SKM-1 treated with dmso at 0.1 percent for 144 hours (cell line): Measurements from ENCODE around the gene PLEKHA5.

Experiments
- DNase-seq: peaks from one replicate; lab custom pipeline; 2025; ENCODE audit not compliant: unreplicated experiment; lab: John Stamatoyannopoulos, UW

PLEKHA5 gene

DNA sequence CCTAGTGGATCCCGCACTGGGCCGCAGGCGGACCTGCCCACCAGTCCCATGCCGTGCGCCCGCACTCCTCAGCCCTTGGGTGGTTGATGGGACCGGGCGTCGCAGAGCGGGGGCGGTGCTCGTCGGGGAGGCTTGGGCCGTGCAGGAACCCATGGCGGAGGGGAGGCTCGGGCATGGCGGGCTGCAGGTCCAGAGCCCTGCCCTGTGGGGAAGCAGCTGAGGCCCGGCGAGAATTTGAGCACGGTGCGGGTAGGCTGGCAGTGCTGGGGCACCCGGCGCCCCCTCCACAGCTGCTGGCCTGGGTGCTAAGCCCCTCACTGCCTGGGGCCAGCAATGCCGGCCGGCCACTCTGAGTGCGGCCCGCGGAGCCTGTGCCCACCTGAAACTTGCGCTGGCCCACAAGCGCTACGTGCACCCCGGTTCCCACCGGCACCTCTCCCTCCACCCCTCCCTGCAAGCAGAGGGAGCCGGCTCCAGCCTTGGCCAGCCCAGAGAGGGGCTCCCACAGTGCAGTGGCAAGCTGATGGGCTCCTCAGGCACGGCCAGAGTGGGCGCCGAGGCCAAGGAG, 100.8 kb downstream of the PLEKHA5 start:
- no peak for DNase-seq

DNA sequence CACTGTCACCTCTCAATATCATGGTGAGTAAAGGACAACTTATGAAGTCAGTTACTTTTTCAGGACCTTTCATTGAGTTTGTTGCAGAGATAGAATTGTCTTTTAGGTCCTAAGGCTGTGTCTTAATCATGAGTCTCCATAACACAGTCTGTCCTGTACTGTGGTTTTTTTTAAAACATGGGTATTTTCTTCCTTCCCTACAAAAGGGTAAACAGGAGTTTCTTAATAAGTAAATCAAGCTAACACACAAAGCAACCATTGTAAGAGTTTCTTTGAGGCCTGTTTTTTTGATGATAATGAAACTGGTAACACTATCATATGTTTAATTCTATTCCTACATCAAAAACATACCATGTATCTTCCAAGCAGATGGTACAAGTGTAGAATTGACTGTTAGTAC, 101.4 kb downstream of the PLEKHA5 start:
- no peak for DNase-seq

DNA sequence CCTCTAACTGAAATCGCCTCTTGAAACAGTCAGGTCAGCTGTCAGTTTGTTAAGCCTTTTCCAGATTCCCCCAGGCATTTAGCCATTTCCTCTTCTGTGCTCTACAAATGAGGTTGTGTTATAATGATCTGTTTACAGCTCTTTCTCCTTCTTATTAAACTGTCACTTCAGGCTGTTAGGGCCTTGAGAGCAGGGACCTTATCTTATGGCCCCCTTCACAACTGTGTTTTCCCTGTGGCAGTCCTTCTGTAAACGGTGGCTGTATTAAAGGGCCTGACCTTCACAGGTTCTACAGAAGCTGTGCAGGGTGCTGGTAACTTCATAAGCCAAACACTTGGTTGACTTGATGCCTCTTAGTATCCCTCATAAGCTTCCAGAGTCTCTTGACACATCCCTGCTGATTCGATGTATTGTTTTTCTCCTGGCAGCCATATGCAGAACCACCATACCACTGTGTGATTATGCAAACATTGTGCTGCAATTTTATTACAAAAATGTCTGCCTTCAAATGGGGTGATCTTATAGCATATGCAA, 104.7 kb downstream of the PLEKHA5 start:
- DNase-seq: no peak

DNA sequence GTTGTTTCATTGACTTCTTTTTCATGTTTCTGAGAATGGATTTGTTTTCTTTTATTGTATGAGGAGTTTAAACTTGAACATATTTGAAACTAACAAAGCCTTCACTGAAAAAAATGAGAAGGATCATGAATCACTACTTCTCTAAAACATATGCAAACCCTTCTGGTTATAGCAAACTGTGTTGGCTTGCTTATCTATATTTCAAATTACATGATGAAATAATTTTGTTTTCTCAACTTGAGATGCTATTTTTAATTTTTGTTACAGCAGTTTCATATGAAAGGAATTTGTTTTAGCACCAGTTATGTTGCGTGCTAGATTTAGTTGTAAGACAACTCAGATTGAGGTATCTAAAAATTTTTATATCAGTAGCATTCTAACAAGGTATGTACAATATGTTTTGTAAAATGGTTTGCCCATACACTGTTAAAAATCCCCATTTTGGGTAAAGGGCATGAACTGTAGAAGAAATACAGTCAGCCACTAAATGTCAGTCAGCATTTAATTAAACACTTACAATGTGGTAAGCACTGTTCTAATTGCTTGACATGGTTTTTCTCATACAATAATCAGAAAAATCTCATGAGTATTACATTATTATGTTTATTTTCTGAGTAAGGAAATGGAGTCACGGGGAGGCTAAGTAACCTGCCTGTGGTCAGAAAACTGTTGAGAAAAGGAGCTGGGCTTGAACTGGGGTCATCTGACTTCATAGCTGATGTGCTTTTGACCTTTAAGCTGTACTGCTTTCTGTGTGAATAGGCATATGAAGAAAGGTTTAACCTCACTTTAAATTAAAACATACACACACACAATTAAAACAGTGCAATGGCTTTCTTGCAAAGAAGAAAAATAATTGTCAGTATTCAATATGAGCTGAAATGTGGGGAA, 105.7 kb downstream of the PLEKHA5 start:
- DNase-seq: no peak

DNA sequence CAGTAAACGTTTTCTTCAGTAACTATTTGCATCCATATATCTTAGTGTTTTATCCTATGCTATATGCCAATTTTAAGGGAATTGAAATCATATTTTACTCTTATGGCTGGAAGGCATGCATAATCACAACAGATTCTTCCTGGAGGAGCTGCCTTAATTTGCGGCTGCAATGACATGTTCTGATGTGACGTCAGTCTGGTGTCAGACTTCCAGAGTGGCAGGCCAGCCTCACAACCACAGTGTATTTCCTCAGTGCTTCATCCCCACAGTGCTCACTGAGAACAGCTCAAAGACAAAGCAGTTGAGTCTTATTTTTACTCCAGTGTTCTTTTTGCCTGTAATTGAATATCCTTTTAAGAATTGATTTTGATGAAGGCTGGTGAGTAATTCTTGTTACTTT, 107.1 kb downstream of the PLEKHA5 start:
- no peak for DNase-seq

DNA sequence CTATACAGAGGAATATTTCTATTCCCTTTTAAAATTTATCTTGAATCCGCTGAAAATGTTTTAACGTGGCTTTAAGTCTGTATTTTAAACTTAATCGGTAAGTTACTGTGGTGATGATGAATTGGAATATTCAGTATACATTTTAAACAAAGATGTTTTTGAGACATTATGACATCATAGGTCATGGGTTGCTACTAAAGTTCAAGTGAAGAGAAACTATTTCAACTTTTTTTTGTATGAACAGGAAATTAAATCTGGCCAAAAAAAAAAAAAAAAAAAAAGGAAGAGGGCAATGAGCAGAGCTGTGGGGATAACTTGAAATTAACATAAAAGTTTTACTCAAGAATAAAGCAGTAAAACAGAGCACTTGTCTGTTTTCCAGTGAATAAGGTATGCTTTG, 109.0 kb downstream of the PLEKHA5 start:
- no peak for DNase-seq

DNA sequence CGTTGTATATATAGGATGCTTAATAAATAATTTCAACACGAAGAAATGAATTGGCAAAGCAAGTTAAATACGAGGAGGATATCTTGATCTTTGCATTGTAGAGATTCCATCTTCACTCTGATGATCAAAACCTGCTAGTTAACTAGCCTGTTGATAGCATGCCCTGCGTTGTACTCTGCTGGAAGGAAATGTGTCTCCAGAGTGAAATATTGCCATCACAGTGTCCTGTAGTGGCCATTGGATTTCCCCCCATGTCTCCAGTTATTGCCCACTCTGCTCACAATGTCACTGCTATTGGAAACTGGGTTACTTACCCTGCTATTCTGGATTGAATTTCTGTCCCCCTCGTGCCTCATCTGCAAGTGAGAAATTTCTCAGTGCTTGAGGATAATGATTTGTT, 109.6 kb downstream of the PLEKHA5 start:
- no peak for DNase-seq

DNA sequence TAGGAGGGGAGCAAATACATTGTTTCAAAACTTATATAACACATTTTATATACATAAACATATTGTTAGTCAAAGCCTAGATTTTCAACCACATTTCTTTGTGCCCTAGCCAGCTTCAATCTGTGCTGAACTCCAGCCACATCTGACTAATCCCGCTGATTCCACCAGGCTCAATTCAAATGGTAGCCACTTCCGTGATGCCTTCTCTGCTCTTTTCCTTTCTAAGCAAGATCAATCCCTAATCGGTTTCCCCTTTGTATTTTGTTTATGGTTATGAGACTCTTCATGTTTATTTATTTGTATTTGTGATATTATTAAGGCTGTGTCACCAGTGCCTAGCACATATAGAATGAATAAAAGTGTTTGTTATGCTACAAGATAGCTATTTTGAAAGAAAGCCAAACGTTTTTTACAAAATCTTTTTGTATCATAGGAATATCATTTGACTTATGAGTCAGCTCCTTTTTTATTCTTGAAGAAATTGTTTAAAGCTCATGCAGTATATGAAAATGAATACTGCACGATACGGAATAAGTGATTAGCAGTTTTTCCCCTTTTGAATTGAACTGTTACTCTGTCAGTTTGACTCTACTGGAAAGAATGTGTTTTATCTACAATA, 110.2 kb downstream of the PLEKHA5 start:
- no peak for DNase-seq

DNA sequence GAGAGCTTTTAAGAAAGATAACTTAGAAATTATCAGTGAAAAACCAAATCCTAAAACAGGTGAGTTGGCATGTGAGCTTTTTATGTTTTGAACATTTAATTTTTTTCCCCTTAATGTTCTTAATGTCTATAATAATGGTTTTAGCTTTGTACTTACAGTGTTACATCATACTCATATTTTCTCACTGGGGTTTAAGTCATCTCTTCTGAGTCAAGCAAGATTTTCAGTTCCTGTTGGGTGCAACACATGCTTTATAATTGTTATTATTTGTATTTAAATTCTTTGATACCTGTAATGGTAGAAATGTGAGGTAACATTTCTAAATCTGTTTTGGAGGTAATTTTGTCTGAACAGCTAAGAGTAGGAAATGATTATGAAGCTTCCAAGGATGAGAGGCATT, 113.0 kb downstream of the PLEKHA5 start:
- no peak for DNase-seq

DNA sequence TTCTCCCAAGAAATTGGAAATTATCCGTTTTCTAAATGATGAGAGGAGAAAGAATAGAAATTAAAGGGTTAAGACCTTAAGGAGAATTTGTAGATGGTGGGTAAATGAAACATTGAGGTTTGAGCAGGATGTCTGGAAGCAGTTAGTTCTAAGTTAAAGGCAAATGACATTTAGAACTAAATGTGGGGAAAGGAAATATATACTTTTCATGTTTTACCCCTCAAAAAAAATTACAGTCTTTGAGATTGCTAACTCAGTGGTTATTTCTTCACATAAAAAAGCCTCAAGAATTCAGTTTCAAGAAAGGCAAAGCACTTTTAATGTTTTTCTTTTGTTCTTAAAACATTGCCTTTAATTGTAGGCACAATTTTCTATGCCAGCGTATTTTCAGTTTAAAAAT, 114.0 kb downstream of the PLEKHA5 start:
- no peak for DNase-seq

DNA sequence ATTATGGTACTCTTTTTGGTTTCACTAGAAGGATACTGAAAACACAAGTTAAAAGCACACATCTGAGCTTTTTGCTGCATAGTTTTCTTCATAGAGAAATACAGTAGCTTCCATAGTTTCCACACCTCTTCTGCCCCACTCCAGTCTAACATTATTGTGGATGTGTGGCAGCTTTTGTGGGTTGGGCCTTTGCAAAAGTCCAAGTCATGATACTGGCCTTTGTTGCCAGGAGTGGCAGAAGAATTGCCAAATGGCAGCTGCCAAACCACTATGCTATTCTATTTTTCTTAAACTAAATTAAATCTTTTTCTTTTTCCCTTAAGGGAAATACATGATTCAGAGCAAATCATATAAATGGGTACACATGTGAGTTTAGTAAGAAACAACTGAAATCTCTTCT, 114.8 kb downstream of the PLEKHA5 start:
- no peak for DNase-seq

DNA sequence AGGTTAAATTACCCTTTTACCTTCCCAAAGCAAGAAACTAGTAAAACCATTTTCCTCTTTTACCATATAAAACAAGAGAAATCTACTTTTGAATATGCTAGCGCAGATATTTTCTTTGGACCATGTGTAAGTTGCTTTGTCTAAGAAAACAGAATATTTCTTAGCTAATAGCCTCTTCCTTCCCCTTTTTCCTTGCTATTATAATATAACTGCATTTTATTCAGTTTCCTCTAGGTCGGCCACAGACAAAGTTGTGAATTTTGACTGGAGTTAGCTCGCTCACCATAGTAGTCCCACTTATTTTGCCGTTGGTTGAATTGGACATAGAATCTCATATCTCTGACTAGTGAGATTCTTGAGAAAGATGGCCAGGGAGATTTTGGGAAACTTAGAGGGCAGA, 115.6 kb downstream of the PLEKHA5 start:
- DNase-seq: no peak

DNA sequence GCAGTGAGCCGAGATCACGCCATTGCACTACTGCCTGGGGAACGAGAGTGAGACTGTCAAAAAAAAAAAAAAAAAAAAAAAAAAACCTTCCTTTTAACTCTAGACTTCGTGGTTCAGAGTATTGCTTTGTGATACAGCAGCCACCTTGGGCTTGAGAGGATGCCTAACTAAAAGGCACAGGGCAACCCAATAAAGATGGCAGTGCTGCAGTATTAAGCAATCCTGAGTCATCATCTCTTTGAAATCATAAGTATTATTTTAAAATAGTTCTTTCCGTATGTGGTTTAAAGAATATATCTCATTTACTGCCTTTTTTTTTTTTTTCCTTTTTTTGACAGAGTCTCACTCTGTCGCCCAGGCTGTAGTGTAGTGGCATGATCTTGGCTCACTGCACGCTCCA, 116.1 kb downstream of the PLEKHA5 start:
- DNase-seq: no peak

DNA sequence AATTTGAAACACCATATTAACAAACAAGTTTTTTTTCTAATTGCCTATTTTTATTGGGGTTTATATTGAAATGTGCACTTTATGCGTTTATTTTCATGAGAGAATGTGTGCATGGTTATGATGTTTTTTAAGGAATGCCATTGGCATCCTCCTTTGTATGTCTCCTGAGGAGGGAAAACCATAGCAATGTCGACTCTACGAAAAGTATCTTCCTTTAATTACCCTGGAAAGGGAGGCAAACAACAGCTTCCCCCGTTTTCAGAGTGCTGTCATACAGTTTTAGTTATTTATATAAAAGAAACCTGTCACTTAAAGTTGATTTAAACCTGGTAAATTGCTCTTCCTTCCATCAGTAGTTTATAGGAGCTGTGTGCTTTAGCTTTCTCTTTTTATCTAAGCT, 117.4 kb downstream of the PLEKHA5 start:
- no peak for DNase-seq

DNA sequence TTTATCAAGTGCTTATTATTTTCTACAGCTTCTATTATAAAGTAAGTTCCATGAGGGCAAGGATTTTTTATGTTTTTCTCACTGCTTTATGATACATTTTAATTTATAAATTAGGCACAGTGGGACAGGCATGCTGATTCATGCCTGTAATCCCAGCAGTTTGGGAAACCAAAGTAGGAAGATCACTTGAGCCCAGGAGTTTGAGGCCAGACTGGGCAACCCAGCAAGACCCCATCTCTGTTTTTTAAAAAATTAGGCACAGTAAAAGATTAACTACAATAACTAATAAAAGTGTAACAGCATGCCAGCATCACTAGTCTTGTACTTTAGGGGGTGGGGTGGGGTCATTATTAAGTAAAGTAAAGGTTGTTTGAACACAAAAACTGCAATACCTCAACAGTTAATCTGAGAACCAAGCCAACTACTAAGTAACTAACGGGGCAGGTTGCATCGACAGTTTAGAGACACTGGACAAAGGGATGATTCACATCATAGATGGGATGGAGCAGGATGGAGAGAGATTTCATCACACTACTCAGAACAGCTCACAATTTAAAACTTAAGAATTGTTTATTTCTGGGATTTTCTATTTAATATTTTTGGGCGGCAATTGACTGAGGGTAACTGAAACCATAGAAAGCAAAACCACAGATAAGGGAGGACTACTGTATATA, 119.5 kb downstream of the PLEKHA5 start:
- DNase-seq: no peak

DNA sequence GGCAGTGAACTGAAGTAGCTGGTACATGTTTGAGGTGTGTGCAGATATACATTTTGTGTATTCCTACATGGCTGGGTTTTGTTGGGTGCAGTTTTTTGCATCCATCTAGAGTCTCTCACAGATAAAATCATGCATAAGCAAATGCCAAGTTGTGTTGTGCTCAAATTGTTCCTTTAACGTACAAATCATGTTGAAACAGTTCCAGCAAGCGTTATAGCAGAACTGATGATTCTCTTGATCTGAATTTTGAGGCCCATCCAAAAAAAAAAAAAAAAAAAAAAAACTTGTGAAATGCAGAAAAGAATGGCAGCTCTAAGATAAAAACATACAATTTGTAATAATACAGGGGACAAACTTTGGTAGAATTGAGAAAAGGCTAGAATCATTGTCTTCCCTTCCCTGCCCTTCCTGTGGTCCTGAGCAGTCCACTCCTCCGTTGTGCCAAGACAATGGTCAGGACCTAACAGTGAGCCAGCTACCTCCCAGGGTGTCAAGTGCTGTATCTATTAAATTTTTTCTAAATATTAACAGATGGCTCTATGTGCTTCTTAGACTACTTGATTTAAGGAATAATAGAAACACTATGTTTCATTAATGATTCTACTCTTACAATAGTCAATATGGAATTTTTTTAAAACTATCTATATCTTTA, 122.1 kb downstream of the PLEKHA5 start:
- no peak for DNase-seq

DNA sequence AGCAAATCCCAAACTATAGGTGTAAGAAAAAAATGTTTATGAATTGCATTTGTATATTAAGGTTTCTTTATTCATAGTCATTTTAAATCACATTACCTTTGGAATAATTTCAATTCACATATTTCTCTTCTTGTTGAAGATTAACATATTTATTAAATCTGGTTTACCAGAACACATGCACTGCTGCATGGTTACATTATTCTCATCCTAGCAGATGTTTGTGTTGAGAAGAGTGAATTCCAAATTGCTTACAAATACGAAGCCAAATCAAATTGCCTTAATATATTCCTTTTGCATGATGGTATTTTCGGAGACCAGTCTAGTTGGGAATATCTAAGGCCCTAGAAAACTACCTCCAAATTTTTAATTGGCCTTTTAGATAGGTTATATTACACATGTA, 130.6 kb downstream of the PLEKHA5 start:
- no peak for DNase-seq

DNA sequence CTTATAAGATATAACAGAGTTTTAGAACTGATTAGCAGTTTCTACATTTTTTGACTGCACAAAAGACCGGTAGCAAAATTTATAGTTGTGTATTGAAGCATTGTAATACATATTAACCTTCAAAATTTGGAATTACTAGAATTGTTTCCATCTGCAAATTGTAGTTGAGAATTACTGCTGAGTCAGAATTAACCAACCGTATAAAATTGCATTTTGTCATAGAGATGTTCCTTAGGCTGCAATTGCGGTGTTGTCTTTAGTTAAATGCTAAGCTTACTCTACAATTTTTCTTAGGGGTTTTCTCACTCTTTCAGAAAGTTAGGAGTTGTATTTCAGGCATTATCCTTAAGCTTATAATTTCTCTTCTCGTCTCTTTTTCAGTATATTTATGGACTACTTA, 132.2 kb downstream of the PLEKHA5 start:
- no peak for DNase-seq

DNA sequence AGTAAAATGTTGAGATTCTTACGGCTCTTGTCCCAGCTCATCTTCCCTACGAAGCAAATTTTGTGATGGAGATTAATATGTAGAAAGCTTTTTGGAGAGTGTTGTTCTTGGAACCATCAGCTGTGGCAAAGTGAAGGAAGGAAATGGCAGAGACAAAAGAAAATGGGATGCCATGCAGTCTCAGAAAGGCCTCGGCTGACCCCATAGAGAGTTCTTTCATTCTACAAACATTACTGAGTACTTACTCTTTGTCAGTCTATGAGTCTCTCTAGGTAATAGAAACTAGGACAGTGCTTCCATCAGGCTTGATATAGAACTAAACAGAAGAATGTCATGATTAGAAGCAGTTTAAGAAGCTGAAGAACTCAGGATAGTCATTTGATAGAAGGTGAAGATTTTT, 134.1 kb downstream of the PLEKHA5 start:
- DNase-seq: no peak

DNA sequence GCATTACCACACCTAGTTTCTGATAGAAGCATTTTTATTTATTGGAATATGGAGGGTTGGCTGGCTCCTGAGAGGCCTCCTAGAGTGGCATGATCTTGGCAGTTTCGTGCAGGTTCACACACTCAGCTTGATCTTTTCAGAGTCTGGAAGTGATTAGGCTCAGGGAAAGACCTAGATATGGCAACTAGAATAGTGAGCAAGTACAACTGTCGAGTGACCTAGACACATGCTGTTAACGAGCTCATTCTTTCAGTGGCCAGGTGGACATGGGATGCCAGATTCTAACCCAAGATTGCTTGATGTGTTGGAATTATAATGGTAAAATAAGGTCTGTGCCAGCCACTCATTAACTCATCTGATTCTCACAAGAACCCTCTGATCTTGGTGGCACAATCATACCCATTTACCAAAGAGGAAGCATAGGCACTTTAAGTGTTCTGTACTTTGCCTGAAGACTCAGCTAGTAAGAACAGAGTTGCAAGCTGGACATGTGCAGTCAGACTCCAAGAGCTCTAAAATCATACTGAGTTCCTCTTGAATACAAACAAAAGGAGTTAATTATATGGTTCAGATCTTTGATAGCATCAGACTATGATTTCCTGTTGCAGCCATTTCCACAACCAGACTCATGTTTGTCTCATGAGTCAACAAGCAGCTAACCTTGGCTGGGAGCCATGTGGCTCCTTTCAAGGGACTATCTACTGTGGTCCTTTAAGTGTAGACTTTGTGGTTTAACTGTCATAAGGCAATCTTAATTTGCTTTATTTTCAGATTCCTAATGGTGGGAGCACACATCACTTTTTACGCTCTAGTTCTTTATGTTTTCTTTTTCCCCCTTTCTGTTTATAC, 144.2 kb downstream of the PLEKHA5 start:
- no peak for DNase-seq
